Gastrocnemius medialis (tissue), 4 donors: Measurements from ENCODE around the gene RTKN2.

ENCODE experiments used
- POLR2A ChIP-seq, 2 donors: fragments of 450-650 bp; IDR thresholded peaks; one replicate each; pipeline ENCODE4 v1.6.1; 2017; ENCODE audit warnings: antibody characterized with exemption in 2 of 2, mild to moderate bottlenecking in 2 of 2, moderate library complexity in 2 of 2
- TF ChIP-seq, protein P1 (sequence below), 5 experiments: fragments of 450-650 bp in 3 of 5; fragments of 200-600 bp in 2 of 5; sonication (generic) in 2 of 5; IDR thresholded peaks in 4 of 5; conservative IDR thresholded peaks in 1 of 5; 1 replicate in 4 of 5; 2 replicates in 1 of 5; pipeline ENCODE4 v1.5.1; 2016 to 2019; ENCODE audit warnings: antibody characterized with exemption in 5 of 5, mild to moderate bottlenecking in 3 of 5, moderate library complexity in 3 of 5

DNA sequence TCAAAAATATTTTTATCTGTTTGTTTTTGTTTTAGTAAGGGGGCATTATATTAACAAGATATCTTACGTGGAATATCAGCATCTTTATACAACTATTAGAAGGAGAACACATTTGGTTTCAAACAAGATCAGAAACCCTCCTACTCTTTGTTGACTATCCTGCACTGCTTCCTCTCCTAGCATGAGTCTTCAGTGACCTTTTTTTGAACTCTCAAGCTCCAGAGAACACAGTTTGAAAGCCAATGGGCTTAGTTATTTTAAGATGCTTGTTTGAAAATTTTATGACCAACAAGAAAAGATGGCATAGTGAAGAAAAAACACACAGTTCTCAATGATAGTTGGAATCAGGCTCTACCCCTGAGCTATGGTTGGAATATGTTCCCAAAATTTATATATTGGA lies 37.2 kb upstream of the RTKN2 start:
- TF ChIP-seq, protein P1, sequence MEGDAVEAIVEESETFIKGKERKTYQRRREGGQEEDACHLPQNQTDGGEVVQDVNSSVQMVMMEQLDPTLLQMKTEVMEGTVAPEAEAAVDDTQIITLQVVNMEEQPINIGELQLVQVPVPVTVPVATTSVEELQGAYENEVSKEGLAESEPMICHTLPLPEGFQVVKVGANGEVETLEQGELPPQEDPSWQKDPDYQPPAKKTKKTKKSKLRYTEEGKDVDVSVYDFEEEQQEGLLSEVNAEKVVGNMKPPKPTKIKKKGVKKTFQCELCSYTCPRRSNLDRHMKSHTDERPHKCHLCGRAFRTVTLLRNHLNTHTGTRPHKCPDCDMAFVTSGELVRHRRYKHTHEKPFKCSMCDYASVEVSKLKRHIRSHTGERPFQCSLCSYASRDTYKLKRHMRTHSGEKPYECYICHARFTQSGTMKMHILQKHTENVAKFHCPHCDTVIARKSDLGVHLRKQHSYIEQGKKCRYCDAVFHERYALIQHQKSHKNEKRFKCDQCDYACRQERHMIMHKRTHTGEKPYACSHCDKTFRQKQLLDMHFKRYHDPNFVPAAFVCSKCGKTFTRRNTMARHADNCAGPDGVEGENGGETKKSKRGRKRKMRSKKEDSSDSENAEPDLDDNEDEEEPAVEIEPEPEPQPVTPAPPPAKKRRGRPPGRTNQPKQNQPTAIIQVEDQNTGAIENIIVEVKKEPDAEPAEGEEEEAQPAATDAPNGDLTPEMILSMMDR (IDR thresholded peaks at IDR 0.05 in 4 of 5, conservative IDR thresholded peaks at IDR 0.05 in 1 of 5), result no peak
- no peak for TF ChIP-seq POLR2A (IDR thresholded peaks at IDR 0.05)
